HEK293 (cell line): ENCODE measurements around the gene DCX.

Experiments
- ATF2 ChIP-seq: fragments of 450-650 bp; formaldehyde crosslinking; IDR thresholded peaks from 2 replicates; pipeline ENCODE4 v1.5.1; 2016; ENCODE audit warnings: missing biosample characterization, missing genetic modification characterization, low read depth
- CTCF ChIP-seq: fragments of 450-650 bp; formaldehyde crosslinking; IDR thresholded peaks from 2 replicates; pipeline ENCODE4 v1.5.1; 2016; ENCODE audit warnings: missing biosample characterization, missing genetic modification characterization
- PBX3 ChIP-seq: sonication (generic); formaldehyde crosslinking; IDR thresholded peaks from 2 replicates; pipeline ENCODE4 v1.8.1; 2022; ENCODE audit warnings: mild to moderate bottlenecking, moderate library complexity, missing genetic modification reagents
- SETDB1 ChIP-seq: IDR thresholded peaks from one replicate; pipeline ENCODE4 v1.6.1; 2017; ENCODE audit warnings: mild to moderate bottlenecking, low read length, moderate library complexity, mixed read lengths; ENCODE audit not compliant: insufficient read length
- ZBTB44 ChIP-seq: fragments of 450-650 bp; IDR thresholded peaks from 2 replicates; pipeline ENCODE4 v1.5.1; 2018; ENCODE audit warnings: missing biosample characterization, mild to moderate bottlenecking, missing genetic modification characterization
- ZBTB49 ChIP-seq: fragments of 450-650 bp; formaldehyde crosslinking; IDR thresholded peaks from 2 replicates; pipeline ENCODE4 v1.5.1; 2016; ENCODE audit warnings: missing biosample characterization, missing genetic modification characterization, low read depth
- ZBTB7A ChIP-seq: fragments of 450-650 bp; formaldehyde crosslinking; IDR thresholded peaks from 2 replicates; pipeline ENCODE4 v1.5.1; 2016; ENCODE audit warnings: low read depth, missing biosample characterization, missing genetic modification characterization
- ZFP41 ChIP-seq: fragments of 450-650 bp; formaldehyde crosslinking; IDR thresholded peaks from 2 replicates; pipeline ENCODE4 v1.5.1; 2016; ENCODE audit warnings: missing biosample characterization, missing genetic modification characterization, borderline replicate concordance
- ZNF16 ChIP-seq: fragments of 450-650 bp; formaldehyde crosslinking; IDR thresholded peaks from 2 replicates; pipeline ENCODE4 v1.5.1; 2016; ENCODE audit warnings: low read depth, missing biosample characterization, missing genetic modification characterization
- ZNF596 ChIP-seq: fragments of 450-650 bp; IDR thresholded peaks from 2 replicates; pipeline ENCODE4 v1.5.0; 2018; ENCODE audit warnings: missing biosample characterization, mild to moderate bottlenecking, missing genetic modification characterization, moderate library complexity
- ZNF626 ChIP-seq: fragments of 450-650 bp; sonication (Bioruptor Pico); formaldehyde crosslinking; IDR thresholded peaks from 2 replicates; pipeline ENCODE4 v1.5.1; 2018; ENCODE audit warnings: missing biosample characterization, missing genetic modification characterization, inconsistent platforms
- ZNF837 ChIP-seq: fragments of 450-650 bp; formaldehyde crosslinking; IDR thresholded peaks from 2 replicates; pipeline ENCODE4 v1.5.1; 2016; ENCODE audit warnings: missing biosample characterization, missing genetic modification characterization
- ZSCAN16 ChIP-seq: fragments of 450-650 bp; formaldehyde crosslinking; IDR thresholded peaks from 2 replicates; pipeline ENCODE4 v1.5.1; 2016; ENCODE audit warnings: missing biosample characterization, missing genetic modification characterization
- TF ChIP-seq, protein P1 (sequence below): IDR thresholded peaks from 2 replicates; pipeline ENCODE4 v1.6.1; 2011; ENCODE audit warnings: mild to moderate bottlenecking, low read depth, low read length, borderline replicate concordance

DNA sequence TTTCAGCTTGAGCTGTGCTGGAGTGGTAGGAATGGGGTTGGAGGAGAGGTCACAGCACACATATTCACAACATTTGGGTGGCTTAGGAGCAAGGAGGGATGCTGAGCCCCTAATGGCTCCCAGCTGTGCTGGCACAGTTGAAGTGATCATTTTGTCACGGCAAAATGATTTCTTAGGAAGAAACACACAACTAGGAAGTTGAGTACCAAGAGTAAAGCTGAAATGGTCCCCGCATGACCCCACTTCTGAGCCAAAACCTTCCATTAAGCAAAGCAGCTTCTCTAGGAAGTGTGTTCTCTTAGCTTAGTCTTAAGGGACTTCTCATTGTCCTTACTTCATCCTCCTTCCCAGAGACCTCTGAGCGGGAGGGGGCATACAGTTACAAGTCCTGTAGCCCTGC lies 154.3 kb downstream of the DCX start:
- no peak for TF ChIP-seq ZNF837 (tag by site-specific recombination)
- TF ChIP-seq SETDB1: no peak
- no peak for TF ChIP-seq CTCF (tag by site-specific recombination)
- TF ChIP-seq PBX3 (CRISPR knock-in tag): no peak
- TF ChIP-seq ZNF16 (tag by site-specific recombination): no peak
- no peak for TF ChIP-seq ZFP41 (tag by site-specific recombination)
- no peak for TF ChIP-seq ZSCAN16 (tag by site-specific recombination)
- no peak for TF ChIP-seq ZNF596 (tag by site-specific recombination)
- no peak for TF ChIP-seq ZBTB7A (tag by site-specific recombination)
- no peak for TF ChIP-seq ZNF626
- no peak for TF ChIP-seq ZBTB44 (tag by site-specific recombination)
- TF ChIP-seq, protein P1, sequence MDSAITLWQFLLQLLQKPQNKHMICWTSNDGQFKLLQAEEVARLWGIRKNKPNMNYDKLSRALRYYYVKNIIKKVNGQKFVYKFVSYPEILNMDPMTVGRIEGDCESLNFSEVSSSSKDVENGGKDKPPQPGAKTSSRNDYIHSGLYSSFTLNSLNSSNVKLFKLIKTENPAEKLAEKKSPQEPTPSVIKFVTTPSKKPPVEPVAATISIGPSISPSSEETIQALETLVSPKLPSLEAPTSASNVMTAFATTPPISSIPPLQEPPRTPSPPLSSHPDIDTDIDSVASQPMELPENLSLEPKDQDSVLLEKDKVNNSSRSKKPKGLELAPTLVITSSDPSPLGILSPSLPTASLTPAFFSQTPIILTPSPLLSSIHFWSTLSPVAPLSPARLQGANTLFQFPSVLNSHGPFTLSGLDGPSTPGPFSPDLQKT: no peak
- no peak for TF ChIP-seq ATF2 (tag by site-specific recombination)
- no peak for TF ChIP-seq ZBTB49 (tag by site-specific recombination)
